GM19043 (cell line): ENCODE data around the gene PLEKHH1.
"Not testable (repeated sequence)": the region's sequence is repeated elsewhere in the genome, so short reads cannot be mapped to it uniquely, and the experiment has no call there.

ENCODE experiments used
- ATAC-seq: cut with Tn5 transposase; IDR thresholded peaks from one replicate; pipeline ENCODE4 v1.9.1; 2021; ENCODE audit warnings: low read depth; ENCODE audit not compliant: unreplicated experiment

PLEKHH1 gene

DNA sequence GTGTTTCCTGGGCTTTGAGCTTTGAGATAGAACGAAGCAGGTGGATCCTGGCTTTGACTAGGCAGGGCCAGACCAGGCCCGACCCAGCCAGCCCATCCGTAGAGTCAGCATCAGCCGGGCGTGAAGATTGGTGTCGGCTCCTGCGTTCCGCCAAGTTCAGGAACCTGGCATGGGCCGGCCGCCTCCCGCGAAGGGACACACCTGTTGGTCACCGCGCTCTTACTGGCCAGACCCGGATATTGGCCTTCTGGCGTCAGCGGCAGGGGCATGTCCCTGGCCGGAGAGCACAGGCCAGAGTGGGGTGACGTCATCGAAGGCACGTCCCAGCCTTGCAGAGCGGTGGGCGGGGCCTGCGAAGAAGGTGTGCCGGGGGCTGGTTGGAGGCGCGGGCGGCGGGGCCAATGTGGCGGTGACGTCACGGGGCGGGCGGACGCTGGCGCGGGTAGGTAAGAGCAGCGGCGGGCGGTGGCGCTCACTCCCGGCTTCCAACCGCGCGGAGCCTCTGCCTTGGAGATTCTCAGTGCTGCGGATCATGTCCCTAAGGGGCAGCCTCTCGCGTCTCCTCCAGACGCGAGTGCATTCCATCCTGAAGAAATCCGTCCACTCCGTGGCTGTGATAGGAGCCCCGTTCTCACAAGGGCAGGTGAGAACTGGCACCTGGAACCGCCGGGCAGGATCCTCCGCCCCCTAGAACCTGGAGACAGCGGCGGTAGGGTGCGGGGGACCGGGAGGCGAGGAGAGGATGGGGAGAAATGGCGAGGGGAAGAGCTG lies 86.5 kb downstream of the PLEKHH1 start, which contains the start of gene ARG2:
ARG2 (plus strand) TSS at position 475 of the 771 bp plus-strand sequence; CDS start at position 533, 58 bp downstream.
- ATAC-seq, result peak; percentile 87

- no peak for ATAC-seq
These were observed 87.2 kb downstream of the PLEKHH1 start for GRCh38 chr14:67620217-67620785.

GRCh38 chr14:67622675-67623074 lies 89.6 kb downstream of the PLEKHH1 start:
- no peak for ATAC-seq

DNA sequence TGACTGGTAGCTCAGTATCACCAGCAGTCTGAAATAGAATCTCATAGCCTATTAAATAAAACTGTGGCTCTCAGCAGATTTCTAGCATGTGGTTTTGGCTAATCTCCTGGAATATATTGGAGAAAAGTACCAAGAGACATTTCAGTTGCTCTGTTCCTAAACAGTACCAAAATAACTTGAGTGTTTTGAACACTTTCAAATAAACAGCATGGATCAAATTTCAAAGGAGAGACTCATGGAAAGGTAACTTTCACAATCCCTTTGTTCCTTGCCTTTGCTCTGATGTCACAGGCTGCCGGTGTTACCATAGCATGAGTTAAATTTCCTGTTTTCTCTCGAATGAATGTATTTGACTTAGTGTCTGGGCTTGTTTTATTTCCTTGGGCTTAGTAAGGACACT lies 90.0 kb downstream of the PLEKHH1 start:
- ATAC-seq, result no peak

DNA sequence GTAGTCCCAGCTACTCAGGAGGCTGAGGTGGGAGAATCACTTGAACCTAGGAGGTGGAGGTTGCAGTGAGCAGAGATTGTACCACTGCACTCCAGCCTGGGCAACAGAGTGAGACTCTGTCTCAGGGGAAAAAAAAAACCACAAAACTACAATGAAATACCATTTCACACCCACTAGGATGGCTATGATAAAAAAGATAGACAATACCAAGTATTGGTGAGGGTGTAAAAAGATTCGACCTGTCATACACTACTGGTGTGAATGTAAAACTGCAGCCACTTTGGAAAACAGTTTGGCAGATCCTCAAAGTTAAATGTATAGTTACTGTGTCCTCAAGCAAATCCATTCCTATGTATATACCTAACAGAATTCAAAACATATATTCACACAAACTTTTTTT lies 93.0 kb downstream of the PLEKHH1 start:
- ATAC-seq, result not testable (repeated sequence)

DNA sequence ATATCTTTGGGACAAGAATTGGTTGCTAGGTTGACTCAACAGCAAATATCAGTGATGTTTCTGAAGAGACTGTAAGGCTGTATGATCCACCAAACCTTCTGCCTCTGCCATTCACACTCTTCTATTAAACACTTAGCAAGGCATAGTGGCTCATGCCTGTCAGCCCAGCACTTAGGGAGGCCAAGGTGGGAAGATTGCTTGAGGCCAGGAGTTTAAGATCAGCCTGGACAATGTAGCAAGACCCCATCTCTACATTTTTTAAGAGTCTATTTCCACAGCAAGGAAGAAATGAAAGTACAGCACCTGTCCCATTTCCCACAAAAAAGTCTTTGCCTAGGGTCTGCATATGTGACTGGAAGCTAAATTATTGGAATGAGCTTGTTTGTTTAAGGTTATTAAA lies 94.4 kb downstream of the PLEKHH1 start:
- ATAC-seq, result no peak

DNA sequence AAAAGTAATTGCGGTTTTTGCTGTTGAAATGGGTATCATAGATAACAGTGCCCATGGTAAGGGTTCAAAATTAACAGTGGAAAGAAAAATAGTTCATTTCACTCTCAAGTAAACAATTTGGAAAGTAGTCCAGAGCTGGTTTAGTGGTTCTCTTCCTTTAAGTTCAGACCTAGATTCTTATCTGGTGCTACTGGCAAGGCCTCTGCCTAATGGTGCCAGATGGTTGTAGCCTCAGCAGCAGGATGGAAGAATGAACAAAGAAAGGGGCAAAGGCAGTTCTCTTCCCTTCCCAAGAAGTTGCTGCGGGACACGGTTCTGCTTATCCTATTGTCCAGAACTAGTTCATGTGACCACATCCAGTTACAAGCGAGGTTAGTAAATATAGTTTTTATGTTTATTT lies 97.1 kb downstream of the PLEKHH1 start:
- ATAC-seq, result no peak

DNA sequence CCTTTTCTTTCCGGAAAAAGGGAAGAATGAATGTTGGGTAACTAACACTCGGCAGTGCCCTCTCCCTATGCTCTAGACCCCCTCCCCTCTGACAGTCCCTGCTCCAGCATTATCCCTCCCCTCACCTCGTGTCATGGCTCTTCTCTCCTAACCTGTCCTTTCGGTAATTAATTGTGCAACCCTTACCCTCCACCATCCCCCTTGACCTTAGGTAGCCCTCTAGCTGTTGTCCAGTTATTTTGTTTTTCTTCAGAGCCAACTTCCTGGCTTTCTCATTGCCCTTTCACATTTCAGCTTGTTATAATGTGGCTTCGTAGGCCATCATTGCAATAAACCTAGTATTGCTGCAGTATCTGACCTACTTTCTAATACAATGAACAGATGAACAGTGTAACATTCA lies 97.8 kb downstream of the PLEKHH1 start:
- ATAC-seq, result no peak

DNA sequence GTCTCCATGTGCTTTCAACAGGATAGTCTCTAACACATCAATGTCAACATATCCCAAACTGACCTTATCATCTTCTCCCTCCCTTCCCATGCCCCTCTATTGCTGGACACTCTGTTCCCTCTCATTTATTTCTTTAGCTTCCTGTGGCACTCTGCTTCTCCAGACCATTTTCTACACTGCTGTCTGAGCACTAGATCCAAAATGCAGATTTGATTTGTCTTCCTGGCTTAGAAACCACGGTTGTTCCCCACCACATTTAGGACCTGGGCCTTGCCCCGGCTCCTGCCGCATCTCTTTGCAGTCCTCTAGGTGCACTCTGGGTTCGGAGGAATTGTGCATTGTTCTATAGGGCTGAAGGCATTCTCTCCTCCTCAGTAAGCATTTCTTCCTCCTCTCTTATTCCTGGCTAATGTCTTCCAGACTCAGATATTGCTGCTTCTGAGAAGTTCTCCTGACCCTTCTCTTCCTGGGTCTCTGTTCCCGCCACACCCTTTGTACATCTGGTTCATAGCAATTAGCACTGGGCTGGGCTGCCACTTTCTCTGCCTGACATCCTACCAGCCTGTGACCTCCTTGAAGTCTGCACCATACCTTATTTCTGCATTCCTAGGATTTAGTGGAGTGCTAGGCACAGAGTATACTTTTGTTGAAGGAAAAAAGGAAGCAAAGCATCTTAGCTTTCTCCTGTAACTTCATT lies 100.5 kb downstream of the PLEKHH1 start:
- no peak for ATAC-seq

GRCh38 chr14:67636361-67636919 lies 103.3 kb downstream of the PLEKHH1 start:
- ATAC-seq, result no peak

DNA sequence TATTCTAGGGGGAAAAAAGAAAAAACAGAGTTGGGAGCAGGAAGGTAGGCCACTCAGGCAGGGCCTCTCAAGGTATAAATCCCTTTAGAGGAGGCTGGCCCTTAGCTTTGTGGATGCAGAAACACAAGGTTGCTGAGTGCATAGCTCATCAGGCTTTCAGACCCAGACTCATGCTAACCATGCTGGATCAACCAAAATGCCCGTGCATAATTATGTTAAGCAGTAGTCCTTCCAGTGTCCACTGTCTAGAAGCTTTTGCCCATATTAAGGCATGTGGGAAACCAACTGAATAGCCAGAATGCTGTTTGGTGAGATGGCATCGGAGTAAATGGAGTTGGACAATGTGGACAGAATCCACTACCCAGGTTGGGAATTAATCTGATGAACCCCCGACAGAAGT lies 105.6 kb downstream of the PLEKHH1 start:
- no peak for ATAC-seq
